GM10266 (cell line): ENCODE measurements around the gene NLRP9.
A peak's percentile ranks its signal among the peaks of the same experiment; 100 is the strongest.

Experiments
- DNase-seq: peaks from one replicate; pipeline ENCODE4 v3.0.0; 2012; ENCODE audit errors: extremely low spot score
- CTCF ChIP-seq: IDR thresholded peaks from 2 replicates; pipeline ENCODE4 v1.5.1; 2012; ENCODE audit warnings: mild to moderate bottlenecking, low read depth; ENCODE audit not compliant: control insufficient read depth, insufficient read depth; ENCODE audit errors: missing control alignments

The NLRP9 gene

DNA sequence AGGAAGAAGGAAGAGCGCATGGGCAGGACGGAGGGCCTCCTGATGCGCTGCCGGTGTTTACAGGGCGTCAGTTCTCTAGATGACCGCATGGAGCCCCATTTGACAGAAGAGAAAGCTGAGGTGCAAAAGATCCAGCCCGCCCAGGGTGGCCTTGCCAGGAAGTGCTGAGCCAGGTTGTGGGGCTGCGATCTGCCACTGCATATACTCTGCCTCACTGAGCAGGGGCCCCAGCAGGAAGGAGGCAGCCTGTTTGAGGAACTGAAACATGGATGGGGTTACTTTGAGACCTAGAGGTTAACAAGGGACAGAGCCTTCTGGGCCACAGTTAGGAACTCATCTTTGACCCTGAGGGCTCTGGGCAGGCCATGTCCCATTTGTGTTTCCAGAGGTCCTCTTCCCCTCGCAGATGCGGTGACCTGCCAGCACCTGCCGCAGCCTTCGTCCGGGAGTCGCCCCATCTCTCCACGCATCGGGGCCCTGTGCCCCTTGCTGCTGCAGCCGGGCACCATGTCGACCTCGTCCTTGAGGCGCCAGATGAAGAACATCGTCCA is 60.0 kb downstream of the NLRP9 start:
- DNase-seq, result peak; percentile 87
- TF ChIP-seq CTCF, result peak; percentile 25

GRCh38 chr19:55677572-55678028 is 60.6 kb downstream of the NLRP9 start:
- DNase-seq, result no peak
- no peak for TF ChIP-seq CTCF

GRCh38 chr19:55676889-55677505 is 61.2 kb downstream of the NLRP9 start:
- TF ChIP-seq CTCF, result no peak
- no peak for DNase-seq

DNA sequence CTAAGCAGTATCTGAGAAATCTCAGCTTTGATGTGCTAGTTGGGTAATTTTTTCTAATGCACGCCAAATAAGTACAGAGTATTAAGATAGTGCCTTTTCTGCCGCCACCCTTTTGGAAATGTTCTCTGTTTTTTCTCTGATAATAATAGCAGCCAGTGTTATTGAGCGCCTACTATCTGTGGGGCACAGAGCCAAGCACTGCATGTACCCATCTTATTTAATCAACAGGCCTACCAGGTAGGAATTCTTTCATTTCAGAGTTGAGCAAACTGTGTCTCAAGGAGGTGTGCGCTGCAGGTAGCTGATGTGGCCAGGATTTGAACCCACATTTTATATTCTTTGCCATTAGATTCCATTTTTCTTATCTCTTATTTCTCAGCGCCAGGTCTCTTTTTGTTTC is 61.8 kb downstream of the NLRP9 start:
- DNase-seq, result no peak
- no peak for TF ChIP-seq CTCF

- DNase-seq, result no peak
- no peak for TF ChIP-seq CTCF
Measured at GRCh38 chr19:55675661-55676354, 62.4 kb downstream of the NLRP9 start.

- TF ChIP-seq CTCF, result no peak
- peak; percentile 99 for DNase-seq
Measured at GRCh38 chr19:55674841-55675660, 63.2 kb downstream of the NLRP9 start, which contains the start of gene EPN1. EPN1 (plus strand) TSS chr19:55675226; CDS start chr19:55678628, 3,402 bp downstream.
